HepG2 (cell line): Measurements from ENCODE around the gene NEK6. TPM values are rescaled to one million over a fixed set of nuclear protein-coding genes. Genes with fewer than 3 reads are reported as not detected.

Experiments used
- CSRNP1 ChIP-seq: sonication (generic); formaldehyde crosslinking; IDR thresholded peaks from 2 replicates; pipeline ENCODE4 v1.8.1; 2023; ENCODE audit warnings: mild to moderate bottlenecking, missing genetic modification reagents
- FOSL2 ChIP-seq: sonication (generic); formaldehyde crosslinking; IDR thresholded peaks from 2 replicates; pipeline ENCODE4 v1.4.0; 2020; ENCODE audit warnings: missing genetic modification reagents
- GLMP ChIP-seq: sonication (generic); formaldehyde crosslinking; IDR thresholded peaks from 2 replicates; pipeline ENCODE4 v1.9.0; 2021; ENCODE audit warnings: missing genetic modification reagents, mild to moderate bottlenecking, borderline replicate concordance
- JUND ChIP-seq: sonication (generic); formaldehyde crosslinking; IDR thresholded peaks from 2 replicates; pipeline ENCODE4 v1.8.0; 2022; ENCODE audit warnings: mild to moderate bottlenecking, missing genetic modification reagents
- KMT2A ChIP-seq: sonication (generic); formaldehyde crosslinking; IDR thresholded peaks from 2 replicates; pipeline ENCODE4 v1.4.0; 2020; ENCODE audit warnings: missing genetic modification reagents
- MXI1 ChIP-seq: IDR thresholded peaks from 3 replicates; pipeline ENCODE4 v1.6.1; 2012; ENCODE audit warnings: low read depth, low read length, inconsistent platforms, borderline replicate concordance
- MYC ChIP-seq: sonication (generic); formaldehyde crosslinking; IDR thresholded peaks from 2 replicates; pipeline ENCODE4 v1.9.0; 2021; ENCODE audit warnings: missing genetic modification reagents, borderline replicate concordance
- PLSCR1 ChIP-seq: sonication (generic); formaldehyde crosslinking; IDR thresholded peaks from 2 replicates; pipeline ENCODE4 v1.5.0; 2020; ENCODE audit warnings: missing genetic modification reagents, mild to moderate bottlenecking, borderline replicate concordance
- SOX13 ChIP-seq, 3 experiments: fragments of 450-650 bp in 1 of 3; sonication (generic) in 1 of 3; formaldehyde crosslinking in 1 of 3; IDR thresholded peaks in 2 of 3; conservative IDR thresholded peaks in 1 of 3; 2 replicates each; pipeline versions ENCODE4 v1.5.0 to v1.6.1; 2016 to 2020; ENCODE audit warnings: antibody characterized with exemption in 1 of 3, mild to moderate bottlenecking in 1 of 3, missing compliant biosample characterization in 1 of 3, missing genetic modification reagents in 1 of 3, moderate library complexity in 1 of 3
- THRA ChIP-seq: sonication (generic); formaldehyde crosslinking; IDR thresholded peaks from 2 replicates; pipeline ENCODE4 v1.4.0; 2020; ENCODE audit warnings: missing genetic modification reagents, borderline replicate concordance
- TP53 ChIP-seq: sonication (generic); formaldehyde crosslinking; conservative IDR thresholded peaks from 2 replicates; pipeline ENCODE4 v1.4.0; 2020; ENCODE audit warnings: missing genetic modification reagents
- TRIM22 ChIP-seq: fragments of 450-650 bp; IDR thresholded peaks from 2 replicates; pipeline ENCODE4 v1.6.1; 2017
- TRIM24 ChIP-seq: sonication (generic); formaldehyde crosslinking; IDR thresholded peaks from 2 replicates; pipeline ENCODE4 v1.8.0; 2022; ENCODE audit warnings: mild to moderate bottlenecking, missing genetic modification reagents
- ZNF160 ChIP-seq: sonication (generic); formaldehyde crosslinking; IDR thresholded peaks from 2 replicates; pipeline ENCODE4 v1.8.0; 2022; ENCODE audit warnings: mild to moderate bottlenecking, inconsistent platforms, missing genetic modification reagents
- ZNF232 ChIP-seq: sonication (generic); formaldehyde crosslinking; IDR thresholded peaks from 2 replicates; pipeline ENCODE4 v1.4.0; 2020; ENCODE audit warnings: missing genetic modification reagents, borderline replicate concordance
- ZNF282 ChIP-seq: fragments of 450-650 bp; IDR thresholded peaks from 2 replicates; pipeline ENCODE4 v1.6.1; 2018; ENCODE audit not compliant: partially characterized antibody
- ZNF33B ChIP-seq: sonication (generic); formaldehyde crosslinking; IDR thresholded peaks from 2 replicates; pipeline ENCODE4 v1.5.1; 2020; ENCODE audit warnings: mild to moderate bottlenecking, missing genetic modification reagents
- ZNF496 ChIP-seq: sonication (generic); formaldehyde crosslinking; IDR thresholded peaks from 2 replicates; pipeline ENCODE4 v1.8.1; 2023; ENCODE audit warnings: mild to moderate bottlenecking, moderate library complexity, missing genetic modification reagents; ENCODE audit not compliant: insufficient replicate concordance
- ZNF607 ChIP-seq: sonication (generic); formaldehyde crosslinking; IDR thresholded peaks from 2 replicates; pipeline ENCODE4 v1.5.1; 2020; ENCODE audit warnings: missing genetic modification reagents, mild to moderate bottlenecking, borderline replicate concordance
- ZNF629 ChIP-seq: sonication (generic); formaldehyde crosslinking; conservative IDR thresholded peaks from 2 replicates; pipeline ENCODE4 v1.5.0; 2020; ENCODE audit warnings: missing genetic modification reagents
- ZNF75D ChIP-seq: sonication (generic); formaldehyde crosslinking; IDR thresholded peaks from 2 replicates; pipeline ENCODE4 v1.8.1; 2023; ENCODE audit warnings: missing genetic modification reagents, mild to moderate bottlenecking, borderline replicate concordance
- ZNF776 ChIP-seq: sonication (generic); formaldehyde crosslinking; IDR thresholded peaks from 2 replicates; pipeline ENCODE4 v1.4.0; 2020; ENCODE audit warnings: mild to moderate bottlenecking, missing genetic modification reagents
- ZSCAN20 ChIP-seq: sonication (generic); formaldehyde crosslinking; IDR thresholded peaks from 2 replicates; pipeline ENCODE4 v1.4.0; 2020; ENCODE audit warnings: missing genetic modification reagents, mild to moderate bottlenecking, borderline replicate concordance
- ZSCAN21 ChIP-seq: sonication (generic); formaldehyde crosslinking; IDR thresholded peaks from 2 replicates; pipeline ENCODE4 v1.8.0; 2022; ENCODE audit warnings: mild to moderate bottlenecking, missing genetic modification reagents, moderate library complexity, borderline replicate concordance
- polyA plus RNA-seq, 8 experiments: library from polyadenylated mRNA; depleted of rRNA in 3 of 8; stranded (reverse) in 7 of 8; unstranded in 1 of 8; fragments of >200 nt; fragmentation: Illumina TruSeq in 4 of 8; extraction: Trizol in 4 of 8; gene quantifications; 2 replicates each; pipeline versions ENCODE4 v1.2.1 to v1.2.3, GENCODE V29; 2011 to 2016; ENCODE audit warnings: low read depth in 4 of 8, missing spikeins in 1 of 8, mixed read lengths in 1 of 8; ENCODE audit not compliant: insufficient read depth in 1 of 8
- total RNA-seq, 5 experiments: library from RNA; depleted of rRNA; stranded (reverse); fragments of >200 nt; fragmentation: Illumina TruSeq; extraction: Trizol; gene quantifications; 2 replicates each; pipeline ENCODE4 v1.2.3, GENCODE V29; 2016; ENCODE audit warnings: low read depth in 1 of 5

NEK6 gene
- total and polyA plus RNA-seq, 2 of the 13 experiments (the other 11 are each of a cell fraction or from before 2014, with no cell fraction given) = 30.4 to 119 TPM

- TF ChIP-seq TRIM22 = no peak
- TF ChIP-seq ZNF33B (CRISPR knock-in tag) = no peak
- TF ChIP-seq ZNF496 (CRISPR knock-in tag) = no peak
- peak; percentile 92; the same call in 1 of the 2 replicates for TF ChIP-seq THRA (CRISPR knock-in tag)
- TF ChIP-seq KMT2A (CRISPR knock-in tag) = no peak
- no peak for TF ChIP-seq ZNF75D
- peak; percentile 12; the same call in 1 of the 2 replicates for TF ChIP-seq FOSL2 (CRISPR knock-in tag)
- TF ChIP-seq ZNF607 (CRISPR knock-in tag) = no peak
- TF ChIP-seq TRIM24 (CRISPR knock-in tag) = no peak
- TF ChIP-seq ZNF232 (CRISPR knock-in tag) = no peak
- no peak for TF ChIP-seq PLSCR1 (CRISPR knock-in tag)
- no peak for TF ChIP-seq SOX13 (IDR thresholded peaks at IDR 0.05)
- no peak; a peak in 1 of 4 replicates for TF ChIP-seq SOX13 (CRISPR knock-in tag; conservative IDR thresholded peaks at IDR 0.05 in 1 of 2, IDR thresholded peaks at IDR 0.05 in 1 of 2)
- TF ChIP-seq ZNF776 (CRISPR knock-in tag) = no peak
- TF ChIP-seq GLMP = no peak
- TF ChIP-seq MXI1 = 0 out of 3 replicates have a peak, but pooled peaks have one; percentile 21
- TF ChIP-seq ZNF629 = peak; percentile 50; the same call in 1 of the 2 replicates
- no peak for TF ChIP-seq CSRNP1 (CRISPR knock-in tag)
- no peak for TF ChIP-seq ZSCAN20 (CRISPR knock-in tag)
- no peak for TF ChIP-seq ZNF282
- no peak for TF ChIP-seq JUND (CRISPR knock-in tag)
- no peak for TF ChIP-seq ZNF160 (CRISPR knock-in tag)
- TF ChIP-seq MYC (CRISPR knock-in tag) = peak; percentile 40; the same call in 1 of the 2 replicates
- TF ChIP-seq ZSCAN21 (CRISPR knock-in tag) = no peak
- 0 out of 2 replicates have a peak, but pooled peaks have one; percentile 42 for TF ChIP-seq TP53
These were observed 34.1 kb downstream of the NEK6 start (continued) for GRCh38 chr9:124291801-124292396.
